ENCODE results near the gene VPS13C.

DNA sequence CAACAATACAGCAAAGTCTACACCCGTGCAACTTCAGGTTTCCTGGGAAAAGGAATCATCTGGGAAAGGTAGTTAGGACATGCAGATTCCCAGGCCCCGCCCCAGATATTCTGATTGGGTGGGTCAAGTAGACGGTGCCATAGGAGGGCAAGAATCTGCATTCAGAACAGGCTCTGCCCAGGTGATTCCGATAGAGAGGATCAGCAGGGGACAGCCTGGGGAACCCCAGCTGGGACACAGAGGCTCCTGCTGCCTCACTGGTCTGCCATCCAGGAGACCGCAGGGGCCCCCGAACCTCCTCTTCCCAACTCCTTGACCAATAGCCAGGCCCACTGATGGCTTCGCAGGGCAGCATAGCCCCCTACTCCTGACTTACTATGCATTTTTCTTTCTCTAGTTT is 243.4 kb downstream of the VPS13C start:
- TF ChIP-seq CTCF (IDR thresholded peaks at IDR 0.05) = no peak
- TF ChIP-seq TP53 (CRISPR knock-in tag; IDR thresholded peaks at IDR 0.05) = no peak
- no peak for TF ChIP-seq CHD2 (IDR thresholded peaks at IDR 0.05; ENCODE audit: low read length, partially characterized antibody)
- no peak for TF ChIP-seq POLR2A (IDR thresholded peaks at IDR 0.05; ENCODE audit: low read length)
- TF ChIP-seq RAD21 (conservative IDR thresholded peaks at IDR 0.05 in 1 of 2, IDR thresholded peaks at IDR 0.05 in 1 of 2) = no peak
- no peak for TF ChIP-seq NFE2L2 (conservative IDR thresholded peaks at IDR 0.05; ENCODE audit: low read length)
- TF ChIP-seq HOXA7 (CRISPR knock-in tag; IDR thresholded peaks at IDR 0.05) = no peak

All from A549 (cell line).